HuH-7 (cell line): ENCODE data around the gene KLRG1.

ENCODE experiments used
- DNase-seq: peaks from one replicate; pipeline ENCODE4 v3.0.0; 2011; ENCODE audit warnings: low spot score

The KLRG1 gene

GRCh38 chr12:9041321-9041720, 52.0 kb downstream of the KLRG1 start:
- no peak for DNase-seq

- no peak for DNase-seq
Measured at GRCh38 chr12:9043766-9044165, 54.4 kb downstream of the KLRG1 start.

GRCh38 chr12:9047105-9047504, 57.8 kb downstream of the KLRG1 start:
- DNase-seq: no peak

- no peak for DNase-seq
Measured at GRCh38 chr12:9048930-9049329, 59.6 kb downstream of the KLRG1 start.

GRCh38 chr12:9049520-9050133, 60.3 kb downstream of the KLRG1 start:
- DNase-seq: no peak

- no peak for DNase-seq
Measured at GRCh38 chr12:9050521-9051157, 61.3 kb downstream of the KLRG1 start.

- DNase-seq: no peak
Measured at GRCh38 chr12:9051158-9051550, 61.8 kb downstream of the KLRG1 start.

GRCh38 chr12:9052610-9053009, 63.3 kb downstream of the KLRG1 start:
- no peak for DNase-seq
